ENCODE data around the gene CCDC180.

Gene CCDC180

GRCh38 chr9:97348871-97349270, 41.4 kb downstream of the CCDC180 start:
- no peak for DNase-seq (ENCODE audit: insufficient read length, low spot score)
- TF ChIP-seq POLR2A (IDR thresholded peaks at IDR 0.05; ENCODE audit: low read depth, low read length) (no peak), TAF1 (IDR thresholded peaks at IDR 0.05; ENCODE audit: low read depth, low read length) (no peak), SPI1 (IDR thresholded peaks at IDR 0.05; ENCODE audit: low read depth, low read length) (no peak), POLR2AphosphoS5 (IDR thresholded peaks at IDR 0.05; ENCODE audit: low read depth, low read length) (no peak), POU2F2 (IDR thresholded peaks at IDR 0.05; ENCODE audit: low read depth, low read length) (no peak), PAX5 (IDR thresholded peaks at IDR 0.05; ENCODE audit: insufficient read depth, low read length, severe bottlenecking) (no peak)
- FAIRE-seq, result no peak

- FAIRE-seq (no peak), DNase-seq (ENCODE audit: insufficient read length, low spot score) (no peak)
- TF ChIP-seq TAF1 (IDR thresholded peaks at IDR 0.05; ENCODE audit: low read depth, low read length), result no peak
- TF ChIP-seq POLR2AphosphoS5 (IDR thresholded peaks at IDR 0.05; ENCODE audit: low read depth, low read length), result no peak
- TF ChIP-seq PAX5 (IDR thresholded peaks at IDR 0.05; ENCODE audit: insufficient read depth, low read length, severe bottlenecking), result no peak
- no peak for TF ChIP-seq POLR2A (IDR thresholded peaks at IDR 0.05; ENCODE audit: low read depth, low read length)
- TF ChIP-seq SPI1 (IDR thresholded peaks at IDR 0.05; ENCODE audit: low read depth, low read length), result no peak
- TF ChIP-seq POU2F2 (IDR thresholded peaks at IDR 0.05; ENCODE audit: low read depth, low read length), result no peak
Measured at GRCh38 chr9:97349400-97349799, 41.9 kb downstream of the CCDC180 start.

GRCh38 chr9:97354637-97355036, 47.2 kb downstream of the CCDC180 start:
- FAIRE-seq (no peak), DNase-seq (ENCODE audit: insufficient read length, low spot score) (no peak)
- TF ChIP-seq TAF1 (IDR thresholded peaks at IDR 0.05; ENCODE audit: low read depth, low read length), result no peak

GRCh38 chr9:97357056-97357455, 49.6 kb downstream of the CCDC180 start:
- DNase-seq (ENCODE audit: insufficient read length, low spot score) (no peak), FAIRE-seq (no peak)
- TF ChIP-seq SPI1 (IDR thresholded peaks at IDR 0.05; ENCODE audit: low read depth, low read length) (no peak), POLR2AphosphoS5 (IDR thresholded peaks at IDR 0.05; ENCODE audit: low read depth, low read length) (no peak), TAF1 (IDR thresholded peaks at IDR 0.05; ENCODE audit: low read depth, low read length) (no peak), PAX5 (IDR thresholded peaks at IDR 0.05; ENCODE audit: insufficient read depth, low read length, severe bottlenecking) (no peak), POLR2A (IDR thresholded peaks at IDR 0.05; ENCODE audit: low read depth, low read length) (no peak), POU2F2 (IDR thresholded peaks at IDR 0.05; ENCODE audit: low read depth, low read length) (no peak)
